Measurements from ENCODE around the gene RND1. TPM values are rescaled to one million over a fixed set of nuclear protein-coding genes. Genes with fewer than 3 reads are reported as not detected.

RND1 gene
- total and polyA plus RNA-seq, 2 of the 8 experiments (the other 6 are each of a cell fraction or from before 2014, with no cell fraction given), result 15.8 to 17.1 TPM

GRCh38 chr12:48815126-48816110, 50.3 kb downstream of the RND1 start:
- Histone ChIP-seq H3K9ac (replicated peaks in 1 of 4; ENCODE audit: extremely low read depth in 1 of 4, low read depth in 3 of 4, low read length in 3 of 4) (peak overlapping the region in 2 of 4 experiments; percentile 8 to 39; a peak in 3 of 7 replicates), H3K27me3 (replicated peaks in 1 of 4; ENCODE audit: control insufficient read depth in 3 of 4, extremely low read depth in 1 of 4, insufficient read depth in 3 of 4, low read length in 3 of 4) (peaks cover 17 to 48% (median 42%) of the 10 kb centered on the region in 4 experiments)
- TF ChIP-seq EP300 (IDR thresholded peaks at IDR 0.05; ENCODE audit: borderline replicate concordance in 1 of 2, low read depth in 2 of 2, low read length in 2 of 2) (no peak), CBX5 (IDR thresholded peaks at IDR 0.05; ENCODE audit: low read depth, low read length) (no peak), NRF1 (IDR thresholded peaks at IDR 0.05; ENCODE audit: low read depth, low read length) (no peak)

More at GRCh38 chr12:48815126-48816110, 50.3 kb downstream of the RND1 start:
- H3K4me3 ChIP-seq (ENCODE audit: extremely low read depth in 1 of 4, insufficient read depth in 2 of 4, low read depth in 3 of 4, low read length in 4 of 4), result peak overlapping the region; percentile 59 to 94 (median 88)
- no peak overlapping the region for H2BK120ac ChIP-seq (replicated peaks; ENCODE audit: low read depth, low read length)
- FAIRE-seq, result no peak
- H3K79me2 ChIP-seq (ENCODE audit: control insufficient read depth in 1 of 2, insufficient read depth in 2 of 2, low read length in 2 of 2), result no peaks in the 10 kb centered on the region
- peaks cover 0 to 31% (median 23%) of the 10 kb centered on the region in 4 experiments; a peak in 6 of 7 replicates for H3K4me1 ChIP-seq (replicated peaks in 1 of 4; ENCODE audit: control insufficient read depth in 3 of 4, insufficient read depth in 4 of 4, low read length in 3 of 4)
- H3K79me1 ChIP-seq (ENCODE audit: low read depth, low read length), result no peaks in the 10 kb centered on the region
- no peak overlapping the region for H2BK20ac ChIP-seq (ENCODE audit: low read length)
- no peak overlapping the region for H4K5ac ChIP-seq (ENCODE audit: insufficient read length, low read depth, low read length)
- H2BK5ac ChIP-seq (ENCODE audit: low read depth, low read length), result no peak overlapping the region
- ChIA-PET POLR2A (ENCODE audit: partially characterized antibody) (interaction anchor here (0.7 to 5.5 kb wide), 16 partner anchors 8 to 316 kb away, joined by 3 to 23 read pairs (median 4); partner anchors contain the start of genes ADCY6, ARF3, DDX23 and KANSL2), CTCF (ENCODE audit: partially characterized antibody) (interaction anchor here (0.7 to 12.1 kb wide), 34 partner anchors 11 to 278 kb away, joined by 3 to 121 read pairs (median 5); partner anchors contain the start of genes ADCY6, ARF3, DDX23 and WNT1)
- peak overlapping the region; percentile 75; the same call in 1 of the 2 replicates for H2BK12ac ChIP-seq (ENCODE audit: low read depth, low read length)
- H3K4ac ChIP-seq (replicated peaks; ENCODE audit: insufficient read length, low read depth, low read length), result no peak overlapping the region
- H3K23ac ChIP-seq (ENCODE audit: insufficient read length), result no peak overlapping the region
- peaks cover 34% of the 10 kb centered on the region; the same call in 1 of the 2 replicates for H3K23me2 ChIP-seq (ENCODE audit: low read depth, low read length)
- peak in 1 of 2 experiments; percentile 87 for DNase-seq (ENCODE audit: low read depth in 1 of 2, low spot score in 2 of 2)
- peak overlapping the region; percentile 45 for H4K91ac ChIP-seq (replicated peaks; ENCODE audit: insufficient read length, low read length)
- peak overlapping the region; percentile 19; the same call in 1 of the 2 replicates for H2AFZ ChIP-seq (ENCODE audit: low read length)
- no peak overlapping the region for H3K27ac ChIP-seq (ENCODE audit: low read depth, low read length)
- peak overlapping the region; percentile 86 to 96 for H3K4me2 ChIP-seq (ENCODE audit: insufficient read depth in 1 of 2, low read depth in 2 of 2, low read length in 2 of 2)
- no peak overlapping the region; the same call in 1 of the 2 replicates for H2BK15ac ChIP-seq (ENCODE audit: low read length)
- no peak overlapping the region for H3K14ac ChIP-seq (ENCODE audit: insufficient read length)
- H2AK5ac ChIP-seq (ENCODE audit: low read depth, low read length), result no peak overlapping the region
- WGBS, 2 experiments (ENCODE audit: extremely low coverage in 1 of 2, insufficient coverage in 1 of 2, insufficient read length in 1 of 2, insufficient replicate concordance in 2 of 2, low coverage in 1 of 2, low lambda C conversion rate in 2 of 2, missing lambda C conversion rate in 1 of 2), result 2% methylated on average over 23 of the region's 54 CpGs; no CpG with 5 or more reads in 1 of the 2 experiments
- no peak overlapping the region for H4K8ac ChIP-seq (ENCODE audit: extremely low read depth, insufficient read depth, low read length)
- peak overlapping the region; percentile 71 for H3K18ac ChIP-seq (ENCODE audit: extremely low read depth, low read length)
- H3K9me3 ChIP-seq (ENCODE audit: insufficient read depth in 2 of 2, low read depth in 1 of 2, low read length in 1 of 2), result no peaks in the 10 kb centered on the region
- H4K20me1 ChIP-seq (replicated peaks in 1 of 2; ENCODE audit: control insufficient read depth in 1 of 2, insufficient read depth in 2 of 2, low read length in 2 of 2), result peaks cover 0 to 3% of the 10 kb centered on the region in 2 experiments
- peak overlapping the region; percentile 25 for H3K56ac ChIP-seq (replicated peaks; ENCODE audit: insufficient read length, low read depth, low read length)
- H3K36me3 ChIP-seq (ENCODE audit: control insufficient read depth in 2 of 4, insufficient read depth in 4 of 4, low read length in 3 of 4), result no peaks in the 10 kb centered on the region
